Cardiac septum (tissue), 1 donor: Measurements from ENCODE around the gene TMEM44. TPM values are rescaled to one million over a fixed set of nuclear protein-coding genes. Genes with fewer than 3 reads are reported as not detected.
A peak's percentile ranks its signal among the peaks of the same experiment; 100 is the strongest.
"Not testable (repeated sequence)": the region's sequence is repeated elsewhere in the genome, so short reads cannot be mapped to it uniquely, and the experiment has no call there.

Source experiments
- DNase-seq: peaks from one replicate; pipeline ENCODE4 v3.0.0-alpha.2; 2020; ENCODE audit warnings: low spot score
- intact Hi-C: fragments of 100-400 bp; cut with DNase I; formaldehyde crosslinking; loops from one replicate; pipeline ENCODE4 v1.14.0; 2022
- total RNA-seq: library from RNA; stranded (reverse); fragmentation: NEBNext Ultra II Directional; extraction: Animal tissue kit (Norgen Biotek cat#: 25700); gene quantifications from one replicate; pipeline ENCODE4 v1.2.1, GENCODE V29; 2021
- donor health status: DM: no; HTN: no; CAD: no.

The TMEM44 gene
- total RNA-seq, 1 donor from 2014 or later, result 5.7 TPM

GRCh38 chr3:194570235-194570634 is 63.0 kb downstream of the TMEM44 start:
- intact Hi-C loops, result loop anchor here (5.0 kb wide), 3 partner anchors 43 to 153 kb away; partner anchors contain the start of gene ATP13A3
- DNase-seq, result peak; percentile 65

GRCh38 chr3:194569252-194569651 is 64.0 kb downstream of the TMEM44 start:
- intact Hi-C loops, result no loop called here
- no peak for DNase-seq

GRCh38 chr3:194565597-194566190 is 67.5 kb downstream of the TMEM44 start:
- no peak for DNase-seq
- intact Hi-C loops, result no loop called here

GRCh38 chr3:194562986-194563385 is 70.2 kb downstream of the TMEM44 start:
- intact Hi-C loops, result no loop called here
- no peak for DNase-seq

GRCh38 chr3:194561306-194561974 is 71.8 kb downstream of the TMEM44 start:
- no peak for DNase-seq
- intact Hi-C loops, result no loop called here

GRCh38 chr3:194560047-194560446 is 73.2 kb downstream of the TMEM44 start:
- intact Hi-C loops, result no loop called here
- DNase-seq, result no peak

- no peak for DNase-seq
- intact Hi-C loops, result no loop called here
Observed at GRCh38 chr3:194559530-194559929, 73.7 kb downstream of the TMEM44 start.

- DNase-seq, result no peak
- intact Hi-C loops, result no loop called here
Observed at GRCh38 chr3:194556086-194557056, 76.8 kb downstream of the TMEM44 start.

- DNase-seq, result no peak
- intact Hi-C loops, result no loop called here
Observed at GRCh38 chr3:194555175-194556062, 77.8 kb downstream of the TMEM44 start.

- DNase-seq, result no peak
- intact Hi-C loops, result no loop called here
Observed at GRCh38 chr3:194554473-194555123, 78.6 kb downstream of the TMEM44 start.

GRCh38 chr3:194552327-194552949 is 80.8 kb downstream of the TMEM44 start:
- intact Hi-C loops, result no loop called here
- no peak for DNase-seq

GRCh38 chr3:194549853-194550252 is 83.4 kb downstream of the TMEM44 start:
- DNase-seq, result no peak
- intact Hi-C loops, result no loop called here

GRCh38 chr3:194548346-194549321 is 84.6 kb downstream of the TMEM44 start:
- DNase-seq, result no peak
- intact Hi-C loops, result no loop called here

- intact Hi-C loops, result no loop called here
- DNase-seq, result no peak
Observed at GRCh38 chr3:194547042-194547441, 86.2 kb downstream of the TMEM44 start.

- intact Hi-C loops, DNase-seq: not testable (repeated sequence)
Observed at GRCh38 chr3:194545538-194545937, 87.7 kb downstream of the TMEM44 start.

GRCh38 chr3:194543550-194543949 is 89.7 kb downstream of the TMEM44 start:
- no peak for DNase-seq
- intact Hi-C loops, result no loop called here

- intact Hi-C loops, result no loop called here
Observed at GRCh38 chr3:194541483-194541882, 91.7 kb downstream of the TMEM44 start.

More at GRCh38 chr3:194541483-194541882, 91.7 kb downstream of the TMEM44 start:
- no peak for DNase-seq
